HFF-Myc (cell line): ENCODE data around the gene FRY.

Experiments
- DNase-seq: peaks from one replicate; pipeline ENCODE4 v3.0.0-alpha.2; 2011; ENCODE audit warnings: low read depth; ENCODE audit errors: extremely low read depth
- H3K4me3 ChIP-seq: replicated peaks from 2 replicates; pipeline ENCODE4 v1.5.1; 2011; ENCODE audit warnings: low read depth, mild to moderate bottlenecking, control low read depth, low read length
- TF ChIP-seq, protein P1 (sequence below): IDR thresholded peaks from 2 replicates; pipeline ENCODE4 v1.5.1; 2012; ENCODE audit warnings: mild to moderate bottlenecking, low read depth, low read length, control low read depth; ENCODE audit errors: missing control alignments

FRY gene

GRCh38 chr13:32151240-32151639 lies 119.7 kb downstream of the FRY start:
- H3K4me3 ChIP-seq, result no peak overlapping the region
- TF ChIP-seq, protein P1, sequence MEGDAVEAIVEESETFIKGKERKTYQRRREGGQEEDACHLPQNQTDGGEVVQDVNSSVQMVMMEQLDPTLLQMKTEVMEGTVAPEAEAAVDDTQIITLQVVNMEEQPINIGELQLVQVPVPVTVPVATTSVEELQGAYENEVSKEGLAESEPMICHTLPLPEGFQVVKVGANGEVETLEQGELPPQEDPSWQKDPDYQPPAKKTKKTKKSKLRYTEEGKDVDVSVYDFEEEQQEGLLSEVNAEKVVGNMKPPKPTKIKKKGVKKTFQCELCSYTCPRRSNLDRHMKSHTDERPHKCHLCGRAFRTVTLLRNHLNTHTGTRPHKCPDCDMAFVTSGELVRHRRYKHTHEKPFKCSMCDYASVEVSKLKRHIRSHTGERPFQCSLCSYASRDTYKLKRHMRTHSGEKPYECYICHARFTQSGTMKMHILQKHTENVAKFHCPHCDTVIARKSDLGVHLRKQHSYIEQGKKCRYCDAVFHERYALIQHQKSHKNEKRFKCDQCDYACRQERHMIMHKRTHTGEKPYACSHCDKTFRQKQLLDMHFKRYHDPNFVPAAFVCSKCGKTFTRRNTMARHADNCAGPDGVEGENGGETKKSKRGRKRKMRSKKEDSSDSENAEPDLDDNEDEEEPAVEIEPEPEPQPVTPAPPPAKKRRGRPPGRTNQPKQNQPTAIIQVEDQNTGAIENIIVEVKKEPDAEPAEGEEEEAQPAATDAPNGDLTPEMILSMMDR, result no peak
- no peak for DNase-seq

DNA sequence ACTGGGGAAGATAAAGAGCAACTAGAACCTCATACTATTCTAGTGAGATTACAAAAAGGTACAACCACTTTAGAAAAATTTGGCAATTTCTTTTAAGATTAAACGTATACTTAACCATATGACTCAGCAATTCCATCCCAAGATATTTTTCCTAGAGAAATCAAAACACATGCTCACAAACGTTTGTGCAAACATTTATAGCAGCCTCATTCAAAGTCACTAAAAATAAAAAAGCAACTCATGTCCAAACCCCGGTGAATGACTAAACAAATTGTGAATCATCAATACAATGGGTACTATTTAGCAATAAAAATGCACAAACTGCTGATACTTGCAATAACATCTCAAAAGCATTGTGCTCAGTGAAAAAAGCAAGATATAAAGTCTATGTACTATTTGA lies 121.5 kb downstream of the FRY start:
- TF ChIP-seq, protein P1, result no peak
- peak; percentile 57 for DNase-seq
- H3K4me3 ChIP-seq, result no peak overlapping the region

DNA sequence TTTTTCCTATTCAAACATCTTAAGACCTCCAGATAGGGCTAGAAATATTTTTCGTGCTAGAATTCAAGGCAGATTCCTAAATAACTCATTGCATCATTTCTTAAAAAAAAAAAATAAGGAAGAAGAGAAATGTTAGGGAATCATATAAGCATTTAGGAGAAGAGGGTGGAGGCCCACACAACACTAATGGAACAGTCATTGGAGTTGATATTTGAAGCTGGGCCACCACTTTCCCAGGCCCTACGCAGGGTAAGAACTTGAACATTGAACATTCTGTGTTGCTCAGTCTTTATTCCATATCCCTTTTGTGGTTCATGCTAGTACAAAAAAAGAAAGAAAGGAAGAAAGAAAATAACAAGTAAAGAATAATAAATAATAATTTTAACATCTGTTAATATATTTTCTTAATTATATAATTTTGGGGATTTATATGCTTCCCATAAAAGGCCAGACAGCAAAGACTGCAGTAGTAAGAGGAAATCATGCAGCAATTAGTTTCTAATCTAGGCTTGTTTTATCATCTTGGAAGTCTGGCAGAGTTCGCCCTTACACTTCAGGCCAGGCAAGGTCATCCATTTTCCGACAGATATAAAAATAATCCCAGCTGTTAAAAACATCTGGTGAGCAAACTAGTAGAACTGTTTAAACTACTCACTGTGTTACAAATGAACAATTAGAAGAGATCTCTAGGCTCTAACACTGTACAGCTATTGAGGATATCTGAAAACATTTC lies 127.7 kb downstream of the FRY start:
- DNase-seq, result no peak
- H3K4me3 ChIP-seq, result no peak overlapping the region
- TF ChIP-seq, protein P1, result no peak

DNA sequence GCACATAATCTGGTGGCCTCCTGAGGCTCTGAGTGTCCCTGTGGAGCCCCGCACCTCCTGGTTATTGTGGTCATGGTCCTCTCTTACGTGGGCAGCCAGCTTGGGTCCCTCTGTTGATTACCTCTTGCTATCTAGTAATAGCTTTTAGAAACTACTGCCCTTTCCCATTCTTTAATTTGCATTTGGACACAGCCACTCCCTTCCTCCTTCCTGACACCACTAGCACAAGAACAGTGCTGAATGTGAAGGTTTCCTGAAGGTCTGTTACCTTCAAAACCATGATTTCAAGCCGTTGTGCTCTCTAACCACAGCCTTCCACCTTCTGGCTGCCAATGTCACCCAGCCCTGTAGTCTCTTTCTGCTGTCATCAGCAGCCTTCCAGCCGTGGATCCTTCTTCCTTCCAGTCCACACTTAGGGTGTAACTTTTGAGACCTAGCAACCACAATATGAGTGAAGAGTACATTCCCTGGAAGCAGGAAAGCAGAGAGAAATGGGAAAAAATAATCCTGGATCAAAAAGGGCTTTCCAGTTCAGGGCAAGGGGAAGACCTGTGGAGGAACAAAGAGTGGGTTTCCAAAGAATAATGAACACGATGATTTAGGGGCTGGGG lies 130.9 kb downstream of the FRY start:
- no peak overlapping the region for H3K4me3 ChIP-seq
- TF ChIP-seq, protein P1, result no peak
- DNase-seq, result no peak

DNA sequence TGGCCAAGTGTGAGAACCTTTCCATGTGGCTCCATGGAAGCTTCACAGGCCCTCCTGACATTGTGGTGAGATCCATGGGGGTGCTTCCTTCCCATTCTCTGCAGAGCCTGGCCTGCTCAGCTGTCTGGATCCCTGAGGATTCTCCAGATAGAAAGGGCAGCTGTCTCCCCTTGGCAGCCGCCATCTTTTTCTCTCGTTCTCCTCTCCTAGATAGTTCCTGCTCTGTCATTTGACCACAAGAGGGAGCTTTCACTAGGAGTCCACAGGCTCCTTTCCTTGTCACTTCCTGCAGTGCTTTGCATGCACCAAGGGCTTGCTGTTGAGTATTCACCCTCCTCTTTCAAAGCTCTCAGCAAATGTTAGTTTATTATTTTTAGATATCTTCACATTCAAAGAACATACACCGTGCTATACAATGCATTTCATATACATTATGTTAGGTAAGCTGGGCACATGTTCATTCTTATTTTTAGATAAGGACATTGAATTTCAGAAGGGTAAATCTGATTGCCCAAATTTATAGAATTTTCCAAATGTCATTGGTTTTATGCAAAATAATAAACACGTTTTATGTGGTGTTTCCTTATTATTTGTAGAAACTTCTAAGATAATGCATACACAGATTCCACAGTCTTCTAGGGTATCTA lies 133.2 kb downstream of the FRY start:
- TF ChIP-seq, protein P1, result peak; percentile 76
- DNase-seq, result peak; percentile 69
- no peak overlapping the region for H3K4me3 ChIP-seq

- no peak for DNase-seq
- TF ChIP-seq, protein P1, result no peak
- no peak overlapping the region for H3K4me3 ChIP-seq
These were observed 134.2 kb downstream of the FRY start for GRCh38 chr13:32165796-32166195.
